GM18873 (cell line): ENCODE measurements around the gene FCER2.

Experiments
- ATAC-seq: cut with Tn5 transposase; IDR thresholded peaks from one replicate; pipeline ENCODE4 v1.9.1; 2021; ENCODE audit warnings: mild to moderate bottlenecking, moderate library complexity, moderate number of reproducible peaks; ENCODE audit not compliant: unreplicated experiment, low FRiP score

Gene FCER2

GRCh38 chr19:7679771-7680605, 21.9 kb downstream of the FCER2 start:
- ATAC-seq: peak; percentile 5

- no peak for ATAC-seq
Observed at GRCh38 chr19:7678971-7679751, 22.8 kb downstream of the FCER2 start.

- no peak for ATAC-seq
Observed at GRCh38 chr19:7677669-7678311, 24.1 kb downstream of the FCER2 start.

GRCh38 chr19:7676854-7677253, 25.1 kb downstream of the FCER2 start, which contains the start of gene MCEMP1:
TSS of gene MCEMP1 (plus strand) at chr19:7677090. CDS start at chr19:7677121, 31 bp downstream.
- ATAC-seq: no peak

DNA sequence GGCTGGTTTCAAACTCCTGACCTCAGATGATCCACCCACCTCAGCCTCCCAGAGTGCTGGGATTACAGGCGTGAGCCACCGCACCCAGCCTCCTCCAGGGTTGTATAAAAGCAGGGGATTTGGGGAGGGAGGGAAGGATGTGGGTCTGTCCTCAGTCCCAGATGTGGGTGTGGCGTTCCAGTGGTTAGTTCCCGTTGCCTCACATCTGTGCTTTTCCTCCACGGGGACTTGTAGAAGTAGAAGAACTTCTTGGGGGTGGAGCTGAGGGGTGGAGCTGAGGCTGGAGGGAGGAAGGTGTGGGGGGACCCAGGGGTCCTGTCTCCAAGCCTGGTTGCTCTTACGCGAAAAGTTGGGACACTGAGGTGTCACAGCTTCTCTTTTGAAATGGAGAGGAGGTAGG, 25.6 kb downstream of the FCER2 start:
- no peak for ATAC-seq

- ATAC-seq: no peak
Observed at GRCh38 chr19:7674010-7675005, 27.6 kb downstream of the FCER2 start.

DNA sequence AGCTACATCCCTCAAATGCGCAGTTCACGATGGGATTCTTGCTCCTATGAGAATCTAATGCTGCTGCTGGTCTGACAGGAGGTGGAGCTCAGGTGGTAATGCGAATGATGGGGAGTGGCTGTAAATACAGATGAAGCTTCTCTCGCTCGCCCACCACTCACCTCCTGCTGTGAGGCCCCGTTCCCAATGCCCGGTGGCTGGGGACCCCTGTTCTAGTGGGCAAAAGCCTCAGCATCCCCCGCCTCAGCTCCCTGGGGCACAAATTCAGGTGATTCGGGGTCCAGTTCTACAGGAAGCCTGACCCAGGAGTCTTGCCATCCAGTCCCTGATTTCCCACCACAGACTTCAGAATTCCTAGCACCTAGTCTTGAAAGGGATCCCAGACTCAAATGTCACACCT, 29.4 kb downstream of the FCER2 start:
- no peak for ATAC-seq

DNA sequence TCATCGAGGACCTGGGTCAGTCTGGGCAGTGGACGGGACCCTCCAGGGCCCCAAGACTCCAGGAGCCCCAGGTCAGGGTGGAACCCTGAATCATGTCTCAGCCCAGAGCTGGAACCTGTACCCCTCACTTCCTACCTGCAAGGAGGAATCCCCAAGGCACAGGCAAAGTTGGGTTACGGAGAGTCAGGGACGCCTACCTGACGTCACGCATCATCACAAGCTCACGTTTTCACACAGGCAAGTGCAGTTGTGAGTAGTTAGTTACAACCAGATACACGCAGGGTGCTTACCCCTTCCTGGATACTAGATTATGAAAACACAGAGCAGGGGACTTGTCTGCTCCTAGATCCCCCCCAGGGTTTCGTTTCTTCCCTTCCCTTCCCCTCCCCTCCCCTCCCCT, 31.1 kb downstream of the FCER2 start:
- ATAC-seq: no peak

GRCh38 chr19:7670150-7670783, 31.7 kb downstream of the FCER2 start:
- no peak for ATAC-seq

DNA sequence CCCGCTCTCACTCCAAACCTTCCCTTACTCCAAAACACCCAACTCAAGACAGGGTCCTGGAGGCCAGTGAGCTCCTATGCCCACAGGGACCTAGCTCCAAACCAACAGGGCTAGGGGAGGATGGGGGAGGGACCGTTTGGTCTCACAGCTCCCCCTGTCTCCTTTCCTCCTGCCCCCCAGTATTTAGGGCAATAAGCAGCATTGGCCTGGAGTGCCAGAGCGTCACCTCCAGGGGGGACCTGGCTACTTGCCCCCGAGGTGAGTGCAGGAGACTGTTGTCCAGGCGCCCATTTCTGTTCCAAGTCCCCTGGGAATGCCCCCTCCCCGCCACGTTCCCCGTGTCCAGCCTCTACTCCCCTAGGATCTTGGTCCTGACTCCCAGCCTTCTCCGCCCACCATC, 32.3 kb downstream of the FCER2 start:
- no peak for ATAC-seq

GRCh38 chr19:7668842-7669241, 33.1 kb downstream of the FCER2 start, which contains the start of gene RETN:
TSS of gene RETN (plus strand) at chr19:7669049. CDS start at chr19:7669327, 278 bp downstream.
- no peak for ATAC-seq

DNA sequence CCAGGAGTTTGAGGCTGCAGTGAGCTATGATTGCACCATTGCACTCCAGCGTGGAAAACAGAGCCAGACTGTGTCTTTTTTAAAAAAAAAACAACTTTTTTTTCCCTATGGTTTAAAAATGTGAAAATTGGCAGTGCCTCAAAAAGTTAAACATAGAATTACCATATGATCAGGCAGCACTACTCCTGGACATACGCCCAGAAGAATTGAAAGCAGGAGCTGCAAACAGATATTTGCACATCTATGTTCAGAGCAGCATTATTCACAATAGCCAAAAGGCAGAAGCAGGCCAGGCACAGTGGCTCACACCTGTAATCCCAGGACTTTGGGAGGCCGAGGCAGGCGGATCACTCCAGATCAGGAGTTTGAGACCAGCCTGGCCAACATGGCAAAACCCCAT, 36.9 kb downstream of the FCER2 start:
- ATAC-seq: no peak

- no peak for ATAC-seq
Observed at GRCh38 chr19:7663706-7664105, 38.2 kb downstream of the FCER2 start.

- ATAC-seq: no peak
Observed at GRCh38 chr19:7662657-7663056, 39.3 kb downstream of the FCER2 start.

GRCh38 chr19:7661744-7662538, 40.0 kb downstream of the FCER2 start:
- no peak for ATAC-seq

- ATAC-seq: peak; percentile 56
Observed at GRCh38 chr19:7658219-7658686, 43.7 kb downstream of the FCER2 start.

DNA sequence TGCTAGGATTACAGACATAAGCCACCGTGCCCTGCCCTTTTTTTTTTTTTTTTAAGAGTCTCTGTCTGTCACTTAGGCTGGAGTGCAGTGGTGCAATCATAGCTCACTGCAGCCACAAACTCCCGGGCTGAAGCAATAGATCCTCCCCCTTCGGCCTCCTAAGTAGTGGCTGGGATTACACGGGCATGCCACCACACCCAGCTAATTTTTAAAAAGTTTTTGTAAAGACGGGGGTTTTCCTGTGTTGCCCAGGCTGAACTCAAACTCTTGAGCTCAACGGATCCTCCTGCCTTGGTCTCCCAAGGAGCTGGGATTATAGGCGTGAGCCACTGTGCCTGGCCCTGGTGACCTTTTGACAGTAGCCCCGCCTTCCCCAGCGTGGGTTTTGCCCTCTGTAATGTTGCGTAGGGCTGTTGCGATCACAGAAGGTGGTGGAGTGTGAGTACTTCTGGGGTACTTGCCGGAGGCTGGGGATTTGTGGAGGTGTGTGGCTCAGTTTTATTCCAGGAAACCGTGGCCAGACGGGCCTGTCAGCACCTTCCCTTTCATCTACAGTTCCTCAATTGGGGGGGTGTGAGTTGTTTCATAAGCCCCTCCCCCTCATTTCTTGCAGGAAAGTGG, 44.7 kb downstream of the FCER2 start:
- ATAC-seq: no peak

DNA sequence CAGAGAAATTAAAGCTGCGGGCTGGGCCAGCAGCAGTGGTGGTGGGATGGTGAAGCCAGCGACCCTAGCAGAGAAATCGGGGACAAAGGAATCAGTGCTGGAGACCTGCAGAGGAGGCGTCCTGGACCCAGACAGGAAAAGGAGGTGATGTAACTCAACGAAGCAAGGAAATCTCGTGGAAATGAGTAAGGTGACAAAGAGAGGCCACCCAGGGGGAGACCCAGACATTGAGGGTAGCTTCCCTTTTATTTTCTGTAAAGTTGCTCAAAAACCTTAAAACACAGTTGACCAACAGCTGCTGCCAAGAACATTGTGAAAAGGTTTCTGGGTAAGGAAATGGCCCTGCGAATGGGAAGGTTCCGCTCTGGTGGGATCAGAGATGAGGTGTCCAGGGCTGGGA, 46.4 kb downstream of the FCER2 start:
- no peak for ATAC-seq
